Raji (cell line): Measurements from ENCODE around the gene ALG9.

ENCODE experiments used
- POLR2A ChIP-seq: IDR thresholded peaks from 2 replicates; pipeline ENCODE4 v1.6.1; 2011; ENCODE audit warnings: low read depth, low read length, control low read depth; ENCODE audit not compliant: insufficient read depth

Gene ALG9

DNA sequence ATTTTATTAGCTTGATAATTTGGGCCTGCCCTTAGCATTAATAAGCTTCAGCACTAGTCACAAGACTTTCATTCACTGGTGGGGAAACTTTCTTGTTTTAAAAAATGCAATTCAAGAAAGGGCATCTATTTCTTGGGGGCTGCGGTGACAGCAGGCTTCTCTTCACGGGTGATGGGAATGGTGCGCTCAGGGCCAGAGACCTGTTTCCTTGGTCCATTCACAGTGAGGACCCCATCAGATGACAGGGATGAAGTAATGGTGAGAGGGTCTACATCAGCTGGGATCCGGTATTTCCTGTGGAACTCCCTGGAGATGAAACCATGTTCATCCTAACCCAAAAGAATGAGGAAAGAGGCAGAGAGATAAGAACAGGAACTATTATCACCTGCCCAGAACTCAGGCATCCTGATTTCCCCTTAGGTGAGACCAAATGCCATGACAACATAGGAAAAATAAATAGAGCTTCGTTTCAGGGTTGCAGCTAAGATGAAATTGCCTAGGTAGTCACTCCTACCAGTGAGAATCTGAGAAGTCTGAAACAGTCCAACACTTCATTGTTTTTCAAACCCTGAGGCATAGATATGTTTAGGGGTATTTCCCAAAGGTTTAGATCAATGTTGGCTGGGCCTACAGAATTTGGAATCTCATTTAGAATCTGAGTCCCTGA, 37.4 kb upstream of the ALG9 start:
- no peak for TF ChIP-seq POLR2A

DNA sequence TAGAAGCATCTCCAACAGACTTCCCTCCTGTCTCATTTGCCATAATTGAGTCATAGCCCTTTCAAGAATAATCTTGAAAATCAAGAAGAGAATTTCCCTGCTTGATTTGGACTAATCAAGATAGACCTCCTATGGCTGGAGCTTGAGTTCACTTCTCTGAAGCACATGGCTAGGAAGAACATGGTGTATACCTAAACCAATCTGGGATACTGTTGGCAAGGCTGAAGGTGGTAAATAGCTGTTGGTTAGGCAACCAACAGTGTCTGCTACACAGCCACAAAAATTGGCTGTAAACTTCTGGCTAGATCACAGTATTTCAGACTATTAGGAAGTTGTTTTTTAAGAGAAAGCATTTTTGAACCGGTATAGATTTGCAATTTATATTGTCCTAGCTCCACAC, 35.3 kb upstream of the ALG9 start:
- TF ChIP-seq POLR2A = no peak

DNA sequence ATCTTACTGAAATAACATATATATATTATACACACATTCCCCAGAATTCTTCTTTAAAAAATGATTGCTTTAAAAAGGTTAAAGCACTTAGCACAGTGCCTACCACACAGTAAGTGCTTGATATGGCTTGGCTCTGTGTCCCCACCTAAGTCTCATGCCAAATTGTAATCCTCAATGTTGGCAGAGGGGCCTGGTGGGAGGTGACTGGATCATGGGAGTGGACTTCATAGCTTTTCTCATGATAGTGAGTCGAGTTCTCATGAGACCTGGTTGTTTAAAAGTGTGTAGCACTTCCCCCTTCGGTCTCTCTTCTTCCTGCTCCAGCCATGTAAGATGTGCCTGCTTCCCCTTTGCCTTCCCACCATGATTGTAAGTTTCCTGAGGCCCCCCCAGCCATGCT, 34.0 kb upstream of the ALG9 start:
- no peak for TF ChIP-seq POLR2A

DNA sequence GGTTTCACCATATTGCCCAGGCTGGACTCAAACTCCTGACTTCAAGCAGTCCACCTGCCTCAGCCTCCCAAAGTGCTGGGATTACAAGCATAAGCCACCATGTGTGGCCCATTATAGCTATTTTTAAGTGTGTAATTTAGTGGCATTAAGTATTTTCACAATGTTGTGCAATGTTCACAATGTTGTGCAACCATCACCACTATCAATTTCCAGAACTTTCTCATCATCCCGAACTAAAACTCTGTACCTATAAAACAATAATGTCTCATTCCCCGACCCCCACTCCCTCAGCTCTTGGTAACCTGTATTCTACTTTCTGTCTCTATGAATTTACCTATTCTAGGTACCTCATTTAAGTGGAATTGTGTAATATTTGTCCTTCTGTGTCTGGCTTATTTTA, 15.5 kb upstream of the ALG9 start:
- TF ChIP-seq POLR2A = no peak

DNA sequence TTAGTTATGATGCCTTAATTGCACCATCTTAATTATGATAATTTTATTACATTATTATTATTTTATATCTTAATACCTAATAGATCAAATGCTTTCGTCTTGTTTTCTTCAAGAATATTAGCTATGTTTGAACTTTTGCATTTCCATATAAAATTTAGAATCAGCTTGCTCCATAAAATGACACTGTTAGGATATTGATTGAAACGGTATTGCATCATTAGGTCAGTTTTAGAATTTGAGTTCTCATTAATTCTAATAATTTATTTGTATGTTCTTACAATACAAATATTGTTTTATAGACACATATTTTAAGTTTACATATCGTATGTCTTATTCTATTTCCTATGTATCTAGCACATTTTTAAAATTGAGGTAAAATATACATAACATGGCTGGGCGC, 14.7 kb upstream of the ALG9 start:
- no peak for TF ChIP-seq POLR2A

DNA sequence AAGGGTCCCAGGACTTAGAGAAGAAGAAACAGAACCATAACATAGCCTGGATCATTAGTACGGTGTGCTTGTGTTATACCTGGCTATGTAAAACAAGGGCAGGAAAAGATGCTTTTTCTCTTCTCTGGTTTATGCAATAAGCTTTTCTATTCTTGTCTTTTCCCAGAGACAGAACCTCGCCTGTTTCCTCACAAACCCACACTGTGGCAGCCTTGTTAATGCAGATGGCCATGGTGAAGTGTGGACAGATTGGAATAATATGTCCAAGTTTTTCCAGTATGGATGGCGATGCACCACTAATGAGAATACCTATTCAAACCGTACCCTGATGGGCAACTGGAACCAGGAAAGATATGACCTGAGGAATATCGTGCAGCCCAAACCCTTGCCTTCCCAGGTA, 10.8 kb upstream of the ALG9 start:
- no peak for TF ChIP-seq POLR2A

DNA sequence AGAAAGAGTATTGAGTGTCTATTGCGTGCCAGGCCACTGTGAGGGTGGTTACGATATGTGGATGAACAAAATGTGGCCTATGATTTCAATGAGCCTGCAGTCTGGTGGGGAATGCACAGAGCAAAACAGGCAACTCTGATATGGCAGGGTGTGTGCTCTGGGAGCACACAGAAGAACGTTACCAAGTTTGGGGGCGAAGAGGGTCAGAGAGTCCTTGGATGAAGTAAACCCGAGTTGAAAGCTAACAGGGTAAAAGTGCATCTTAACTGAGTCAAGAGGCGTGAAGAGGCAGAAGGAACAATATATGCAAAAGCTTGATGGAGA, 8.2 kb upstream of the ALG9 start:
- TF ChIP-seq POLR2A = no peak

DNA sequence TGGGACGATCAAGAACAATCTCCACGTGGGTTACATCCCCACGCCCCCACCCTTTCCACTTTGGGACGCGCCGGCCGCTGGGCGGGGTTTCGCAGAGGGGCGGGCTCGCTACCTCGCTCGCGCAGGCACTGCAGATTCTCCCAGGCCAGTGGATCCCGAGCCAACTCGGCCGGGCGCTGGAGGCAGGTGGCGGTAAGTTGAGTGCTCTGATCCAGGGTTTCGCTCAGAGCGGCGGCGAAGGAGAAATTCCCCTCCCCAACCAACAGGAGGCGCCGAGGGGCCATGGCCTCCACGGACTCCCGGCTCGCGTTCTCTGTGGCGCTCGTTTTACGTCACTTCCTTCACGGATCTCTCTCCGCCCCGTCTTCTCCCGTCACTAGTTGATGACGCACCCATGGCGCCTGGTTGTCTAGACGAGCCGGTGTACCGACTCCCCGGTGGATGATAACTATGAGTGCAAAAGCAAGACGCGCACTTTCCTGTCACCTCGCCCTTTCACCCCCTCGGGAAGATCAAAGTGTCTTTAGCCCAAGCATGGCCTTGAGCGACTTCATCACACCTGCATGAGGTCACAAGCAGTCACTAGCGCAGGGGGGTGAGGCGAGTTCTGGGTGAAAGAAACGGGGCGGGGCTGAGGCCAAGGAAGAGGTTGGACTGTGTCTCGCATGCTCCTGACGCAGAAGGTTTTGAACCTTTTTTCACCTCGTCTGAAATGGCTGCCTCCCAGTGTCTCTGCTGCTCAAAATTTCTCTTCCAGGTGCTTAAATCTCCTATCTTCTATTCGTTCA, 7.7 kb upstream of the ALG9 start, which contains the start of the genes CFAP68 and FDXACB1:
Gene CFAP68 (plus strand): TSS at position 693 of the 788 bp plus-strand sequence. CDS start 20 bp downstream, at position 713.
Gene FDXACB1 (minus strand): TSS at position 317 of the 788 bp plus-strand sequence. CDS start 33 bp downstream, at position 284.
- TF ChIP-seq POLR2A = peak; percentile 85

DNA sequence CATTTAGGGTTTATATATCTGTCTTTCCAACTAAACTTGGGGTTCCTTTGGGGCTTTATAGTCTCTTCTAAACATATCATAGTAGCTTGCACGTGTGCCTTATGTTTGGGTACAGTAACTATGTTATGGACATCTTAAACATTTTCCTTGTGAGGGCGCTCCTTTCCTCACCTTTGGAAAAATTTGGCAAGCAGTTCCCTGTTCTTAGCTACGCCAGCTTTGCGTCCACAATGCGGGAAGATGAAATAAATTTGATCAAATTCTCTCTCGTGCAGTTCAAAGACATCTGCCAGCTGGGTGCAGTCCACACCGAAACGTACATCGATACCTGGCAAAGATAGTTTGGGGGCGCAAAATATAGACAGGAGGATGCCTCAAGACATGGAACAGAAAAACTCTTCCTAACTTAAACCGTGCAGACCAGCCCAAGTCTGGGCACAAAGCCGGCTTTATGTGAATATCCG, 7.0 kb upstream of the ALG9 start:
- no peak for TF ChIP-seq POLR2A

DNA sequence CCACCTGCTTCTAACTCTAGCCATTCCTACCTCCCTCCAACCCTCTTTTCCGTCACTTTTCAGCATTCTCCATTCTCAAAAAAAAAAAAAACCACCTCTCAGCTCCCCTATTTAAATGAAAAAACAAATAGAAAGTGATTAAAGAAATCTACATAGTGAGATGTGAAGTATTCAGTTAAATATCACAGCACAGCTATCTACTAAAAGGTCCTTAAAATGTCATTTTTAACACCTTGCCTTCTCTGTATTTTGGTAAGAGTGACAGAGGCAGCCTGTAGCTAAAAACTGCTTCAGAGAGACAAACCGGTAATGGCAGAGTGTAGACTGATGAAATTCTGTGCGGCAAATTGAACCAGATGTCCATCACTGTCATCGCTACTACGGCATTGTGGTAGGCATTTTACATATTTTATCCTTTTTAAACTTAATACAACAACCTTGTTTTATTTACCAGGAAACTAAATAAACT, 346 bp upstream of the ALG9 start:
- TF ChIP-seq POLR2A = no peak

DNA sequence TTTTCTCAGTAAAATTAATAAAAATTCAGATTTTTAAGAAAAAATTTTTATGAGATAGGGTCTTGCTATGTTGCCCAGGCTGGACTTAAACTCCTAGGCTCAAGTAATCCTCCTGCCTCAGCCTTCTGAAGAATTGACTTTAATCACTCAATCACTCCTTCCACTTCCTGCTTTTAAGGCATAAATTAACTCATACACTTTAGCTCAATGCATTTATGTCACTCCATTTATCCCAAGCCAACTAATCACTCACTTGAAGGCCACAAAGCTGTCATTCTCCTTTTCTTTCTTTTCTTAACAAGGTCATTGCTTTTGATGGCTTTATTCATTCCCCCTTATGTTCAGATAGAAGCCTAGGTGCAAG, 877 bp downstream of the ALG9 start:
- no peak for TF ChIP-seq POLR2A

DNA sequence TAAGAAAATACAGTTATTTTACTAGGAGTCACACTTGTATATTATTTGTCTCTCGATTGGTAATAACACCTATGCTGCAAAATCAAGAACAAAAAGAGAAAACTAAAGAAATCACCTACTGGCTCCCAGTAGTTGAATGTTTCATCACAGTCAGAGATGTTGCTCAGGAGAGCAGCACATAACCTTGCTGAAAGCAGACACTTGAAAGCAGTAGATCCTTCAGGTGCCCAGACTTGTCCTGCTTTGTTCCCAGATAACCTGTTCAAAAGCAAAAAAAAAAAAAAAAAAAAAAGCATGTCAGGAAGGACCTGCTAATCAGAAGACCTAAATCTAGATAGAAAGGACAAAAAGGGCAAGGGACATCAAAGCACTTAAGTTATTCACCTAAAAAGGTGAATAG, 1.3 kb downstream of the ALG9 start:
- no peak for TF ChIP-seq POLR2A

DNA sequence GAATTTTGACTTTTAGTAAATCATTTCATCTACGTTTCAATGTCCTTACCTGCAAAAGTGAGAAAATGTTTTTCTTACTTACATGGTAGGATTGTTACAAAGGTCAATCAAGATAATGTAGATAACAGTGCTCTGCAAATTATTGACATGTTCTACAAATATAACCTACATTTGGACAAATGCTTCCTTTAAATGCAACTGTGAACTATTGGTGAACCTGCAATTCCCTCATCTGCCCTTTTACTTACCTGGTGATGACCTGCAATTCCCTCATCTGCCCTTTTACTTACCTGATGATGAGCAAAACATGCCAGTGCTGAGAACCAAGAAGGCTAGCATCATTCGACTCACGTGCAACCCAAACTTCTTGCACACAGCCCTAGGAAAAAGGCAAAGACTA, 11.1 kb downstream of the ALG9 start:
- no peak for TF ChIP-seq POLR2A

DNA sequence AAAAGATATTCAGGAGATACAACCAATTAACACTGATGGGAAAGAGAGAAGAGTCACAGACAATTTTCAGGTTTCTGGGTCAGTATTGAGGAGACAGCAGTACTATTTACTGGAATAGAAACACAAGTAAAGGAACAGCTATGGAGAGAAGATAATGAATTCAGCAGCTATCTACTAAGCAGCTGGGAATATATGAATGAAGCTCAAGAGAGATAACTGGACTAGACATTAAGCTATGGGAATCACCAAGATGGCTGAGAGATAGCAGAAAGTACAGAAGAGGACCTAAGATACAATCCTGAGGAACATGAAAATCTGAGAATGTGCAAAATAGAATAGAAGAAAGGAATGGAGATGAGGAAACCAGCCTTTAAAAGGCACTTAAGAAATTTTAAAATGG, 15.9 kb downstream of the ALG9 start:
- TF ChIP-seq POLR2A = no peak

DNA sequence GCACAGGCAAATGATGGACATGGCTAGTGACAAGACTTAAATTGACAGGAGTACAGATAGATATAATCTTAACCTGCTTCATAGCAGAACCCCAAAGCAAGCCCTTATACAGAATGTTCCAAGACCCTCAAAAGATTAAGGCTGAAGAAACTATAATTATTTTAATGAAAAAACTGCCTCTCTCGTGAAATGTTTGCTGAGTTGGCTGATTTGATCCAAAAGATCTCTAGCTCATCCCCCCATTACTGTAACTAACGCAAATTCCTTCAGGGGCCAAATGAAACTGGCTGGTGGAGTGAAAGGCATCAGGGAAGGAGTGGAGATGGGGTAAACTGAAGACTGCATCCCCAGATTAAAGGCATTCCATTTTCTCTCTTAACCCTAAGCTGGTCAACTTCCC, 19.3 kb downstream of the ALG9 start:
- TF ChIP-seq POLR2A = no peak

DNA sequence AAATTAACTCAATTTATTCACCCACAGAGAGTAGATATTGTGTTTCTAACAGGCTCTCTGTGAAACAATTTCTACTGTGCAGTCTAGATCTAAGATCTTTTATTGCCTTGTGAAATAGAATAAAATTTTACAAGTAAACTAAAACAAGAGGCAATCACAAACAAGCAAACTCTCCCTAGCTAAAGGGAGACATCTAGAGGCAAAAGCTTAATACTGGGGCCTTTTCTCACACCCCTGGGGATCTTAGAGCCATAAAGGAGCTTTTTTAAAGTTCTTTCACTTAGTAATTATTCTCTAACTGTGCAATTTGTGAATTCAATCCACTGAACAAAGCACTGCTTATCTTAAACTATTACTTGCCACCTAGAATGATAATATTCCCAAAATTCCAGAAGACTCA, 19.7 kb downstream of the ALG9 start:
- TF ChIP-seq POLR2A = no peak
